H9 (cell line): Measurements from ENCODE around the gene LAP3. TPM values are rescaled to one million over a fixed set of nuclear protein-coding genes. Genes with fewer than 3 reads are reported as not detected.

Experiments
- DNase-seq: peaks from one replicate; pipeline ENCODE4 v3.0.0-alpha.2; 2017
- H2AFZ ChIP-seq: one replicate; pipeline ENCODE4 v1.6.1; 2013; ENCODE audit warnings: mild to moderate bottlenecking, low read length, control low read depth, moderate library complexity
- H2AK5ac ChIP-seq: 2 replicates; pipeline ENCODE4 v1.6.1; 2013; ENCODE audit warnings: low read length, control low read depth, mixed read lengths; ENCODE audit not compliant: insufficient read length
- H2BK120ac ChIP-seq: one replicate; pipeline ENCODE4 v1.6.1; 2013; ENCODE audit warnings: low read depth, mild to moderate bottlenecking, low read length, control low read depth, inconsistent platforms; ENCODE audit not compliant: poor library complexity, severe bottlenecking
- H2BK12ac ChIP-seq: 2 replicates; pipeline ENCODE4 v1.6.1; 2013; ENCODE audit warnings: low read length, control low read depth, mixed read lengths, low read depth; ENCODE audit not compliant: insufficient read length
- H2BK15ac ChIP-seq: 2 replicates; pipeline ENCODE4 v1.6.1; 2013; ENCODE audit warnings: low read depth, low read length, control low read depth
- H2BK20ac ChIP-seq: one replicate; pipeline ENCODE4 v1.6.1; 2013; ENCODE audit warnings: low read depth, mild to moderate bottlenecking, low read length, control low read depth, inconsistent platforms; ENCODE audit not compliant: poor library complexity, severe bottlenecking
- H2BK5ac ChIP-seq: 2 replicates; pipeline ENCODE4 v1.6.1; 2013; ENCODE audit warnings: low read length, control low read depth, mixed read lengths; ENCODE audit not compliant: insufficient read length
- H3K14ac ChIP-seq: 2 replicates; pipeline ENCODE4 v1.6.1; 2013; ENCODE audit warnings: low read length, control low read depth; ENCODE audit not compliant: insufficient read depth
- H3K18ac ChIP-seq: 2 replicates; pipeline ENCODE4 v1.6.1; 2013; ENCODE audit warnings: low read depth, mild to moderate bottlenecking, mixed read lengths, low read length, control low read depth; ENCODE audit not compliant: insufficient read length
- H3K23ac ChIP-seq: 2 replicates; pipeline ENCODE4 v1.6.1; 2013; ENCODE audit warnings: low read length, control low read depth, mixed read lengths, low read depth; ENCODE audit not compliant: insufficient read length
- H3K23me2 ChIP-seq: 2 replicates; pipeline ENCODE4 v1.6.1; 2013; ENCODE audit warnings: low read depth, mild to moderate bottlenecking, mixed read lengths, low read length, control low read depth; ENCODE audit not compliant: insufficient read length, poor library complexity, severe bottlenecking
- H3K27ac ChIP-seq: 2 replicates; pipeline ENCODE4 v1.5.1; 2013; ENCODE audit warnings: low read length, control low read depth, mixed read lengths, low read depth; ENCODE audit not compliant: insufficient read length
- H3K27me3 ChIP-seq: 2 replicates; pipeline ENCODE4 v1.6.1; 2013; ENCODE audit warnings: low read length, control low read depth, inconsistent platforms; ENCODE audit not compliant: insufficient read depth
- H3K4ac ChIP-seq: 2 replicates; pipeline ENCODE4 v1.6.1; 2013; ENCODE audit warnings: low read depth, mild to moderate bottlenecking, control low read depth, inconsistent platforms, low read length, moderate library complexity
- H3K4me1 ChIP-seq: 2 replicates; pipeline ENCODE4 v1.6.1; 2013; ENCODE audit warnings: low read length, control low read depth, inconsistent platforms; ENCODE audit not compliant: insufficient read depth
- H3K4me2 ChIP-seq: 2 replicates; pipeline ENCODE4 v1.6.1; 2013; ENCODE audit warnings: low read length, control low read depth, mixed read lengths; ENCODE audit not compliant: insufficient read length, insufficient read depth
- H3K56ac ChIP-seq: 2 replicates; pipeline ENCODE4 v1.6.1; 2013; ENCODE audit warnings: low read depth, mild to moderate bottlenecking, mixed read lengths, low read length, control low read depth; ENCODE audit not compliant: insufficient read length
- H3K79me1 ChIP-seq: 2 replicates; pipeline ENCODE4 v1.6.1; 2013; ENCODE audit warnings: low read depth, mild to moderate bottlenecking, moderate library complexity, low read length, control low read depth, inconsistent platforms; ENCODE audit not compliant: insufficient read depth, poor library complexity, severe bottlenecking
- H3K79me2 ChIP-seq: 2 replicates; pipeline ENCODE4 v1.6.1; 2013; ENCODE audit warnings: low read length, control low read depth, inconsistent platforms; ENCODE audit not compliant: insufficient read depth
- H3K9ac ChIP-seq: 2 replicates; pipeline ENCODE4 v1.6.1; 2013; ENCODE audit warnings: low read length, control low read depth, mixed read lengths; ENCODE audit not compliant: insufficient read length; ENCODE audit errors: extremely low read depth
- H3K9me3 ChIP-seq: one replicate; pipeline ENCODE4 v1.6.1; 2013; ENCODE audit warnings: low read depth, low read length, inconsistent platforms; ENCODE audit not compliant: control insufficient read depth
- H3T11ph ChIP-seq: one replicate; pipeline ENCODE4 v1.6.1; 2013; ENCODE audit warnings: mild to moderate bottlenecking, low read length, control low read depth, inconsistent platforms
- H4K20me1 ChIP-seq: one replicate; pipeline ENCODE4 v1.6.1; 2013; ENCODE audit not compliant: control insufficient read depth, insufficient read length, insufficient read depth
- H4K5ac ChIP-seq: 2 replicates; pipeline ENCODE4 v1.6.1; 2013; ENCODE audit warnings: low read depth, mild to moderate bottlenecking, mixed read lengths, low read length, control low read depth; ENCODE audit not compliant: insufficient read length
- H4K8ac ChIP-seq: replicated peaks from 2 replicates; pipeline ENCODE4 v1.6.1; 2013; ENCODE audit warnings: low read length, control low read depth, mixed read lengths, low read depth; ENCODE audit not compliant: insufficient read length
- H4K91ac ChIP-seq: 2 replicates; pipeline ENCODE4 v1.6.1; 2013; ENCODE audit warnings: low read depth, mild to moderate bottlenecking, moderate library complexity, mixed read lengths, low read length, control low read depth; ENCODE audit not compliant: insufficient read length
- H3K27ac Mint-ChIP-seq, 3 experiments: 2 replicates in 2 of 3; 3 replicates in 1 of 3; pipeline ENCODE4 v1.8.0; 2020 to 2021; ENCODE audit warnings: mixed read lengths in 3 of 3, mild to moderate bottlenecking in 1 of 3, moderate library complexity in 1 of 3
- H3K27me3 Mint-ChIP-seq: 2 replicates; pipeline ENCODE4 v1.8.0; 2021; ENCODE audit warnings: low read depth, mild to moderate bottlenecking, moderate library complexity, mixed read lengths
- H3K36me3 Mint-ChIP-seq, 3 experiments: 2 replicates in 2 of 3; 3 replicates in 1 of 3; pipeline ENCODE4 v1.8.0; 2020 to 2021; ENCODE audit warnings: low read depth in 3 of 3, mixed read lengths in 3 of 3; ENCODE audit not compliant: insufficient read depth in 1 of 3
- H3K4me1 Mint-ChIP-seq, 2 experiments: 2 replicates each; pipeline ENCODE4 v1.8.0; 2020; ENCODE audit warnings: mixed read lengths in 2 of 2
- H3K4me3 Mint-ChIP-seq, 2 experiments: 2 replicates in 1 of 2; 3 replicates in 1 of 2; pipeline ENCODE4 v1.8.0; 2020 to 2021; ENCODE audit warnings: mild to moderate bottlenecking in 2 of 2, mixed read lengths in 2 of 2, moderate library complexity in 1 of 2
- H3K9me3 Mint-ChIP-seq, 2 experiments: 2 replicates in 1 of 2; 3 replicates in 1 of 2; pipeline ENCODE4 v1.8.0; 2020; ENCODE audit warnings: mild to moderate bottlenecking in 2 of 2, mixed read lengths in 2 of 2, moderate library complexity in 1 of 2
- CTCF ChIP-seq: fragments of 200-600 bp; sonication (generic); conservative IDR thresholded peaks from 3 replicates; pipeline ENCODE4 v1.8.0; 2021; ENCODE audit warnings: antibody characterized with exemption, mild to moderate bottlenecking
- WGBS: extraction: QIAGEN DNeasy Blood & Tissue Kit; methylation state at CpG from one replicate; pipeline ENCODE4 v1.1.7; 2013; ENCODE audit warnings: missing lambda C conversion rate, low lambda C conversion rate, mixed read lengths; ENCODE audit not compliant: insufficient read length; ENCODE audit errors: extremely low coverage; 5-methylcytosine and 5-hydroxymethylcytosine counted together
- total RNA-seq: library from RNA; stranded (reverse); gene quantifications from 2 replicates; pipeline ENCODE4 v1.2.1, GENCODE V29; 2021

LAP3 gene
- total RNA-seq, 1 experiment from 2014 or later, result 53.2 TPM

- Histone ChIP-seq H3K27me3 (no peaks in the 10 kb centered on the region), H3K14ac (no peak overlapping the region), H3K9me3 (no peaks in the 10 kb centered on the region), H3K23ac (no peak overlapping the region), H4K20me1 (no peaks in the 10 kb centered on the region), H3K18ac (no peak overlapping the region), H4K5ac (no peak overlapping the region), H3K79me2 (no peaks in the 10 kb centered on the region), H3T11ph (no peak overlapping the region), H3K27ac (no peak overlapping the region), H2AFZ (no peak overlapping the region), H3K4me1 (no peaks in the 10 kb centered on the region), H2BK5ac (no peak overlapping the region), H2BK20ac (no peak overlapping the region), H2BK15ac (no peak overlapping the region), H2BK120ac (no peak overlapping the region), H2BK12ac (no peak overlapping the region), H3K9ac (no peak overlapping the region), H3K4me2 (no peak overlapping the region), H2AK5ac (no peak overlapping the region), H3K79me1 (no peaks in the 10 kb centered on the region), H3K56ac (no peak overlapping the region), H4K91ac (no peak overlapping the region), H4K8ac (no peak overlapping the region), H3K4ac (no peak overlapping the region), H3K23me2 (no peaks in the 10 kb centered on the region)
- peak; percentile 96 for TF ChIP-seq CTCF
- H3K9me3 Mint-ChIP-seq, result no peaks in the 10 kb centered on the region
- peaks cover 17 to 45% (median 32%) of the 10 kb centered on the region in 3 experiments; a peak in 6 of 7 replicates for H3K36me3 Mint-ChIP-seq
- no CpG with 5 or more reads among the region's 32 CpGs for WGBS
- DNase-seq, result peak; percentile 86
- H3K4me3 Mint-ChIP-seq, result no peak overlapping the region
- H3K27me3 Mint-ChIP-seq, result no peaks in the 10 kb centered on the region
- peaks cover 2 to 3% of the 10 kb centered on the region in 2 experiments; a peak in 2 of 4 replicates for H3K4me1 Mint-ChIP-seq
- peak overlapping the region in 1 of 3 experiments; percentile 91; a peak in 3 of 7 replicates for H3K27ac Mint-ChIP-seq
These were observed 60.0 kb downstream of the LAP3 start for GRCh38 chr4:17636696-17637622.
